Activated CD8-positive, alpha-beta T cell treated with anti-CD3 and anti-CD28 coated beads for 36 hours (primary cell): ENCODE measurements around the gene TMEM19. TPM values are rescaled to one million over a fixed set of nuclear protein-coding genes. Genes with fewer than 3 reads are reported as not detected.

Experiments
- ATAC-seq: fragments of 200-7000 bp; cut with Tn5 transposase; one replicate; pipeline ENCODE4 v1.10.0; 2021; ENCODE audit warnings: mild to moderate bottlenecking, moderate library complexity
- CTCF ChIA-PET: fragments of 350-600 bp; sonication (Branson Sonifier 250); formaldehyde crosslinking; loops from one replicate; lab custom pipeline; 2021; ENCODE audit warnings: antibody characterized with exemption; lab: Charles Lee
- POLR2A ChIA-PET: fragments of 350-600 bp; sonication (Branson Sonifier 250); formaldehyde crosslinking; loops from one replicate; lab custom pipeline; 2021; ENCODE audit warnings: antibody characterized with exemption; lab: Charles Lee
- DNase-seq: peaks from one replicate; pipeline ENCODE4 v3.0.0-alpha.2; 2020
- H3K27ac Mint-ChIP-seq: one replicate; pipeline ENCODE4 v1.8.0; 2021; ENCODE audit warnings: mild to moderate bottlenecking, mixed read lengths
- H3K27me3 Mint-ChIP-seq: one replicate; pipeline ENCODE4 v1.8.0; 2021; ENCODE audit warnings: mixed read lengths
- H3K36me3 Mint-ChIP-seq: one replicate; pipeline ENCODE4 v1.8.0; 2021; ENCODE audit warnings: low read depth, mixed read lengths
- H3K4me1 Mint-ChIP-seq: one replicate; pipeline ENCODE4 v1.8.0; 2021; ENCODE audit warnings: low read depth, mixed read lengths
- H3K4me3 Mint-ChIP-seq: one replicate; pipeline ENCODE4 v1.8.0; 2021; ENCODE audit warnings: mild to moderate bottlenecking, moderate library complexity, mixed read lengths
- H3K9me3 Mint-ChIP-seq: one replicate; pipeline ENCODE4 v1.8.0; 2021; ENCODE audit warnings: mixed read lengths
- intact Hi-C: fragments of 100-400 bp; cut with micrococcal nuclease; formaldehyde crosslinking; loops from one replicate; pipeline ENCODE4 v1.10.0; 2022
- total RNA-seq, 2 experiments: library from RNA; stranded (reverse); gene quantifications; one replicate each; pipeline ENCODE4 v1.2.3, GENCODE V29; 2021
- TF ChIP-seq, protein P1 (sequence below): fragments of 200-600 bp; IDR thresholded peaks from one replicate; pipeline ENCODE4 v1.8.0; 2022; ENCODE audit warnings: antibody characterized with exemption, mild to moderate bottlenecking

The TMEM19 gene
- 10 to 100 TPM; 14.2 to 16.5 TPM for total RNA-seq

DNA sequence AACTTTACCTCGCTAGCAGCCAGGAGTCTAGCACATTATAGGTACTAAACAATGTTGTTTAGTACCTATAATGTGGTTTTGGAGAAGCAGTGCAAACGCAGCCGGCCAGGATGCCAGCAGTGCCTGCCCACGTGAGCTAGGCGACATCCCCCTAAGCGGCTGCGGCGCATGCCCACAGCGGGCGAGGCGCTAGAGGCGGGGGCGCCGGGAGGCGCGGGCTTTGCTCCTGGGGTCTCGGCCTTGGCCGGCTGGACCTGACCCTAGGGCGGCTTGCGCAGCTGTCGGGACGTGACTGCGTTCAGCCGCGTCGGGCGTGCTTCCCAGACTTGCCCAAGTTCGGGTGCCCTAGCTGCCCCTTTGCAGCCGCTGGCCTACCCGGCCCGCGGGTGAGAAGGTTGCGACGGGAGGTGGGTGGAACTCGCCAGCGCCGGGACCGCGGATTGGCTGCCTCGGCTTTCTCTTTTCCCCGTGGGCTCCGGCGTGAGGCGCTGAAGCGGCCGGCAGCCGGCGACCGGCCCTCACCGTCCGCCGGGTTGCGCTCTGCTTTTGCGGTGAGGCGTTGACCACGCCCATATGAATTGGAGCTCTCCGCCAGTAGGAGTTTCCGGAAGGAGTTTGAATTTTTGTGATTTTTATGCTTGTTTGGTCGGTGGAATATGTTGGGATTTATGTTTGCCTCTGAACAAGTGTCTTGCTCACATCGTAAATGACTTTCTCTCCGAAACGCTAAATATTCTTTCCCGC, at the start of gene TMEM19:
TSS of gene TMEM19 (plus strand) at position 169 of the 744 bp plus-strand sequence. CDS start 599 bp downstream, outside the sequence.
- Mint-ChIP-seq H3K27ac (peak within 1 kb of the TSS; percentile 94), H3K36me3 (no peaks in the 10 kb centered on the region), H3K9me3 (no peaks in the 10 kb centered on the region), H3K4me3 (peak within 1 kb of the TSS; percentile 94), H3K4me1 (peaks cover 19% of the 10 kb centered on the region), H3K27me3 (no peaks in the 10 kb centered on the region)
- DNase-seq = peak; percentile 86
- intact Hi-C loops = loop anchor here (2.0 kb wide), 1 partner anchor 23 kb away; the partner anchor contains the start of gene ZFC3H1
- TF ChIP-seq, protein P1, sequence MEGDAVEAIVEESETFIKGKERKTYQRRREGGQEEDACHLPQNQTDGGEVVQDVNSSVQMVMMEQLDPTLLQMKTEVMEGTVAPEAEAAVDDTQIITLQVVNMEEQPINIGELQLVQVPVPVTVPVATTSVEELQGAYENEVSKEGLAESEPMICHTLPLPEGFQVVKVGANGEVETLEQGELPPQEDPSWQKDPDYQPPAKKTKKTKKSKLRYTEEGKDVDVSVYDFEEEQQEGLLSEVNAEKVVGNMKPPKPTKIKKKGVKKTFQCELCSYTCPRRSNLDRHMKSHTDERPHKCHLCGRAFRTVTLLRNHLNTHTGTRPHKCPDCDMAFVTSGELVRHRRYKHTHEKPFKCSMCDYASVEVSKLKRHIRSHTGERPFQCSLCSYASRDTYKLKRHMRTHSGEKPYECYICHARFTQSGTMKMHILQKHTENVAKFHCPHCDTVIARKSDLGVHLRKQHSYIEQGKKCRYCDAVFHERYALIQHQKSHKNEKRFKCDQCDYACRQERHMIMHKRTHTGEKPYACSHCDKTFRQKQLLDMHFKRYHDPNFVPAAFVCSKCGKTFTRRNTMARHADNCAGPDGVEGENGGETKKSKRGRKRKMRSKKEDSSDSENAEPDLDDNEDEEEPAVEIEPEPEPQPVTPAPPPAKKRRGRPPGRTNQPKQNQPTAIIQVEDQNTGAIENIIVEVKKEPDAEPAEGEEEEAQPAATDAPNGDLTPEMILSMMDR = no peak
- ATAC-seq = peak; percentile 89
- ChIA-PET POLR2A (interaction anchor here (0.6 to 4.7 kb wide), 8 partner anchors 15 to 64 kb away, joined by 3 to 75 read pairs (median 4); partner anchors contain the start of genes THAP2 and ZFC3H1), CTCF (interaction anchor here (0.8 to 4.6 kb wide), 11 partner anchors 9 to 69 kb away, joined by 3 to 43 read pairs (median 7); partner anchors contain the start of genes RAB21, THAP2 and ZFC3H1)

DNA sequence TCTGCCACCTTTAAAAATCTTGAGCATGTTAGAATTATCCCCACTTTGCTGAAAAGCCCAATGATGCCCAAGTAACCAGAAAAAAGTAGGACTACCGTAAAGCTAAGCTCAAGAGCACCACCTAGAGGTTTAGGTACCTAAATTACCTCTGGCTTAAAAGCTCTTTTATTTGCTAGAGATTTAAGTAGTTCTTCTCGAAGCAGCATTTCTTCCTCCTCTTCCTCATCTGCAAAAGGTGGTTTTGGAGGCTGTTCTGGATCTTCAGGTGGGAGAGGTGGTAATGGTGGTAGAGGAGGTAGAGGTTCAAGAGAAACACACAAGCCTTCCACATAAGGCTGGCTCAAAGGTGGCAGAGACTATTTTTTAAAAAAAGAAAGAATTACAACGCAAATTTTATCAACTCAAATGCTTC, 49.2 kb upstream of the TMEM19 start:
- Mint-ChIP-seq H3K4me3 (no peak overlapping the region), H3K27me3 (no peaks in the 10 kb centered on the region), H3K9me3 (no peaks in the 10 kb centered on the region), H3K36me3 (peaks cover 43% of the 10 kb centered on the region), H3K27ac (peak overlapping the region; percentile 75), H3K4me1 (peaks cover 10% of the 10 kb centered on the region)
- ATAC-seq (peak; percentile 77), DNase-seq (no peak)
- intact Hi-C loops = loop anchor here (5.0 kb wide), 1 partner anchor 111 kb away; no protein-coding TSS in a partner anchor
- CTCF ChIA-PET = interaction anchor here (0.6 to 3.7 kb wide), 24 partner anchors 9 to 575 kb away, joined by 3 to 37 read pairs (median 4); partner anchors contain the start of genes THAP2, TMEM19 and ZFC3H1
- POLR2A ChIA-PET = interaction anchor here (0.7 kb wide), 1 partner anchor 10 kb away, joined by 3 read pairs; no protein-coding TSS in a partner anchor
- TF ChIP-seq, protein P1 = peak; percentile 75

DNA sequence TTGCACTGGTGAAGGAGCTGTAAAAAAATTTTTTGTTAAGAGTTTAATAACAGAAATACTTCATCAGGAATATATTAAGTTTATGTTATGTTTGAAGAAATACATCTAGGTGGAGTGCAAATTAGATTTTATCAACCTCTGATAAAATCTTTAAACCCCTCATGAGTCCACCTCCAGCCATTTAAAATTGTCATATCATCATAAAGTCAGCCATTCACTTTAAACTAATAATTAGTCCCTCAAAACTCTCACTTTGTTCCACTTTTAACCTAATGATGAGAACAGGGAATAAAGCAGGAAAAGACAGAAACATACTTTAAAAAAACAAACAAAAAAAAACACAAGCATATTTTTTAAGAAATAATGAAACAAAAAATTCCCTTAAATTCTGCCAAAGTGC, 47.4 kb upstream of the TMEM19 start:
- peaks cover 19% of the 10 kb centered on the region for H3K4me1 Mint-ChIP-seq
- peaks cover 42% of the 10 kb centered on the region for H3K36me3 Mint-ChIP-seq
- DNase-seq = no peak
- no peaks in the 10 kb centered on the region for H3K9me3 Mint-ChIP-seq
- H3K27ac Mint-ChIP-seq = no peak overlapping the region
- no peak overlapping the region for H3K4me3 Mint-ChIP-seq
- ATAC-seq = no peak
- intact Hi-C loops = loop anchor here (5.0 kb wide), 1 partner anchor 109 kb away; no protein-coding TSS in a partner anchor
- TF ChIP-seq, protein P1 = no peak
- no peaks in the 10 kb centered on the region for H3K27me3 Mint-ChIP-seq
- ChIA-PET CTCF (interaction anchor here (1.1 to 3.7 kb wide), 2 partner anchors 22 to 110 kb away, joined by 3 to 37 read pairs; no protein-coding TSS in a partner anchor), POLR2A (interaction anchor here (0.6 to 1.0 kb wide), 2 partner anchors 25 to 1229 kb away, joined by 3 read pairs; no protein-coding TSS in a partner anchor)

DNA sequence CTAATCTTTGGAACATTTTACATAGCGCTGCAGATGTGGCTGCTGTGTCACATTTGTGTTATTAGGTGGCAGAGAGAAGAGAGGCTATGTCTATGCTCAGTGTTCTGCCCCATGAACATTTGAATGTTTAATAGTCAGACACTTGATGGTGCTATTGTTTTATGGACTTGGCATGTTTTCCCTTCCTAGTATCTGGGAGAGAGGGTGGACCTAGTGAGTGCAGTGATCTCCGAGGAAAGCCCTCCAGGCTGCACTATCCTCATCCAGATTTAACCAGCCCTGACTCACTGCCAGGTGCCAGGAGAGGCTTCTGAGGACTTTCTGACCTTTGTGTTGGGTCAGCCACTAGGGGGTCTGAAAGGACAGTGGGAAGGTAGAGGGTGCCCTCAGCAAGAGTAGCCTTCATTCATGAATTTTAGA, 46.5 kb upstream of the TMEM19 start:
- H3K27me3 Mint-ChIP-seq = no peaks in the 10 kb centered on the region
- intact Hi-C loops = loop anchor here (5.0 kb wide), 1 partner anchor 108 kb away; no protein-coding TSS in a partner anchor
- peaks cover 47% of the 10 kb centered on the region for H3K36me3 Mint-ChIP-seq
- H3K9me3 Mint-ChIP-seq = no peaks in the 10 kb centered on the region
- POLR2A ChIA-PET = interaction anchor here (2.4 kb wide), 1 partner anchor 23 kb away, joined by 9 read pairs; no protein-coding TSS in a partner anchor
- H3K4me1 Mint-ChIP-seq = peaks cover 25% of the 10 kb centered on the region
- no peak for DNase-seq
- ATAC-seq = peak; percentile 43
- CTCF ChIA-PET = interaction anchor here (1.3 to 3.7 kb wide), 3 partner anchors 23 to 109 kb away, joined by 3 to 37 read pairs (median 9); no protein-coding TSS in a partner anchor
- TF ChIP-seq, protein P1 = no peak
- no peak overlapping the region for H3K4me3 Mint-ChIP-seq
- peak overlapping the region; percentile 35 for H3K27ac Mint-ChIP-seq
